ENCODE measurements around the gene RD3L. TPM values are rescaled to one million over a fixed set of nuclear protein-coding genes. Genes with fewer than 3 reads are reported as not detected.
A peak's percentile ranks its signal among the peaks of the same experiment; 100 is the strongest.

RD3L gene
- total and polyA plus RNA-seq, 2 of the 13 experiments (the other 11 are each of a cell fraction or from before 2014, with no cell fraction given): not detected

DNA sequence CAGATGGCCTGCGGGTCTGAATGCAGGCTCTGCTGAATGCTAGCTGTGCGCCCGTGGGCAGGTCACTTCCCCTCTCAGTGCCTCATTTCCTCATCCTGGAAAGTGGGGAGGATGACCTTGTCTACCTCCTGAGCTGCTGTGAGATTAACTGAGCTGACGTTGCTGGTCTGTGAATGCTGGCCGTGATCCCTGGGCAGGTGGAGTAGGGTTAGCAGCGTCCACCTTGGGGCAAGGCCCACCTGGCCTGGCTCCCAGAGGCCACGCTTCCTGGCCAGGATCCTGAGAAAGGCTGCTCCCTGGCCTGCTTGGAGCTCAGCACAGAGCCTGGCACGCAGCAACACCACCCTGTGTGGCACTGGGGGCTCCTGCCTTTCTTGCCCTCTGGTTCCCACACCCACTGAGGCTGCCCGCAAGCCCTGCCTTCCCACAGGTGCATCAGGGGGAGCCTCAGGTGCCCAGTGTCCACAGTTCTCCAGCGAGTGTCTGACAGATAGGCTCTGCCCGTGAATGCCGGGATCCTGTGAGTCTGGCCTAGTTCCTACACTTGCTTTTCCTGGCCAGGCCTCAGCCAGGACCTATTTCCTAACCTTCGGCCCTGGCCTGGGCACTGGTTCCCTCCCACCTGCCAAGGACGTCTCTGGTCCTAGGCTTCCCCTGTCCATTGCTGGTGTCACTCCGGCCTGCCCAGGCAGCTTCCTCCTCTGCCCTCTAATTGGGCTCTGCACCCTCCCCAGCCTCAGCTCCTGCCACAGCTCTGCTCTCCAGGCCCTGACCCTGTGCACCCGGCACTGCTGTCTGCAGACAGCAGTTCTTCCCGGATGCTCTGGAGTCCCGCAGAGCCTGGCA lies 51.3 kb downstream of the RD3L start (continued):
- TF ChIP-seq, protein P1, sequence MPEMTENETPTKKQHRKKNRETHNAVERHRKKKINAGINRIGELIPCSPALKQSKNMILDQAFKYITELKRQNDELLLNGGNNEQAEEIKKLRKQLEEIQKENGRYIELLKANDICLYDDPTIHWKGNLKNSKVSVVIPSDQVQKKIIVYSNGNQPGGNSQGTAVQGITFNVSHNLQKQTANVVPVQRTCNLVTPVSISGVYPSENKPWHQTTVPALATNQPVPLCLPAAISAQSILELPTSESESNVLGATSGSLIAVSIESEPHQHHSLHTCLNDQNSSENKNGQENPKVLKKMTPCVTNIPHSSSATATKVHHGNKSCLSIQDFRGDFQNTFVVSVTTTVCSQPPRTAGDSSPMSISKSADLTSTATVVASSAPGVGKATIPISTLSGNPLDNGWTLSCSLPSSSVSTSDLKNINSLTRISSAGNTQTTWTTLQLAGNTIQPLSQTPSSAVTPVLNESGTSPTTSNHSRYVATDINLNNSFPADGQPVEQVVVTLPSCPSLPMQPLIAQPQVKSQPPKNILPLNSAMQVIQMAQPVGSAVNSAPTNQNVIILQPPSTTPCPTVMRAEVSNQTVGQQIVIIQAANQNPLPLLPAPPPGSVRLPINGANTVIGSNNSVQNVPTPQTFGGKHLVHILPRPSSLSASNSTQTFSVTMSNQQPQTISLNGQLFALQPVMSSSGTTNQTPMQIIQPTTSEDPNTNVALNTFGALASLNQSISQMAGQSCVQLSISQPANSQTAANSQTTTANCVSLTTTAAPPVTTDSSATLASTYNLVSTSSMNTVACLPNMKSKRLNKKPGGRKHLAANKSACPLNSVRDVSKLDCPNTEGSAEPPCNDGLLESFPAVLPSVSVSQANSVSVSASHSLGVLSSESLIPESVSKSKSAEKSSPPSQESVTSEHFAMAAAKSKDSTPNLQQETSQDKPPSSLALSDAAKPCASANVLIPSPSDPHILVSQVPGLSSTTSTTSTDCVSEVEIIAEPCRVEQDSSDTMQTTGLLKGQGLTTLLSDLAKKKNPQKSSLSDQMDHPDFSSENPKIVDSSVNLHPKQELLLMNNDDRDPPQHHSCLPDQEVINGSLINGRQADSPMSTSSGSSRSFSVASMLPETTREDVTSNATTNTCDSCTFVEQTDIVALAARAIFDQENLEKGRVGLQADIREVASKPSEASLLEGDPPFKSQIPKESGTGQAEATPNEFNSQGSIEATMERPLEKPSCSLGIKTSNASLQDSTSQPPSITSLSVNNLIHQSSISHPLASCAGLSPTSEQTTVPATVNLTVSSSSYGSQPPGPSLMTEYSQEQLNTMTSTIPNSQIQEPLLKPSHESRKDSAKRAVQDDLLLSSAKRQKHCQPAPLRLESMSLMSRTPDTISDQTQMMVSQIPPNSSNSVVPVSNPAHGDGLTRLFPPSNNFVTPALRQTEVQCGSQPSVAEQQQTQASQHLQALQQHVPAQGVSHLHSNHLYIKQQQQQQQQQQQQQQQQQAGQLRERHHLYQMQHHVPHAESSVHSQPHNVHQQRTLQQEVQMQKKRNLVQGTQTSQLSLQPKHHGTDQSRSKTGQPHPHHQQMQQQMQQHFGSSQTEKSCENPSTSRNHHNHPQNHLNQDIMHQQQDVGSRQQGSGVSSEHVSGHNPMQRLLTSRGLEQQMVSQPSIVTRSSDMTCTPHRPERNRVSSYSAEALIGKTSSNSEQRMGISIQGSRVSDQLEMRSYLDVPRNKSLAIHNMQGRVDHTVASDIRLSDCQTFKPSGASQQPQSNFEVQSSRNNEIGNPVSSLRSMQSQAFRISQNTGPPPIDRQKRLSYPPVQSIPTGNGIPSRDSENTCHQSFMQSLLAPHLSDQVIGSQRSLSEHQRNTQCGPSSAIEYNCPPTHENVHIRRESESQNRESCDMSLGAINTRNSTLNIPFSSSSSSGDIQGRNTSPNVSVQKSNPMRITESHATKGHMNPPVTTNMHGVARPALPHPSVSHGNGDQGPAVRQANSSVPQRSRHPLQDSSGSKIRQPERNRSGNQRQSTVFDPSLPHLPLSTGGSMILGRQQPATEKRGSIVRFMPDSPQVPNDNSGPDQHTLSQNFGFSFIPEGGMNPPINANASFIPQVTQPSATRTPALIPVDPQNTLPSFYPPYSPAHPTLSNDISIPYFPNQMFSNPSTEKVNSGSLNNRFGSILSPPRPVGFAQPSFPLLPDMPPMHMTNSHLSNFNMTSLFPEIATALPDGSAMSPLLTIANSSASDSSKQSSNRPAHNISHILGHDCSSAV (CRISPR knock-in tag; IDR thresholded peaks at IDR 0.05; ENCODE audit: borderline replicate concordance): no peak
- TF ChIP-seq ZSCAN20 (CRISPR knock-in tag; IDR thresholded peaks at IDR 0.05; ENCODE audit: borderline replicate concordance) (no peak), ZNF749 (CRISPR knock-in tag; IDR thresholded peaks at IDR 0.05; ENCODE audit: borderline replicate concordance) (no peak; the same call in 1 of the 2 replicates), SYNCRIP (IDR thresholded peaks at IDR 0.05; ENCODE audit: insufficient read depth, low read depth, low read length) (no peak), SSRP1 (CRISPR knock-in tag; IDR thresholded peaks at IDR 0.05) (no peak), ZNF670 (CRISPR knock-in tag; IDR thresholded peaks at IDR 0.05; ENCODE audit: borderline replicate concordance) (no peak), CREB1 (IDR thresholded peaks at IDR 0.05) (no peak), CREB1 (CRISPR knock-in tag; IDR thresholded peaks at IDR 0.05) (no peak), YEATS2 (CRISPR knock-in tag; IDR thresholded peaks at IDR 0.05; ENCODE audit: borderline replicate concordance) (no peak), ZNF296 (CRISPR knock-in tag; conservative IDR thresholded peaks at IDR 0.05) (no peak), ZNF292 (CRISPR knock-in tag; IDR thresholded peaks at IDR 0.05; ENCODE audit: borderline replicate concordance, low read depth) (peak; percentile 63), ZNF777 (CRISPR knock-in tag; IDR thresholded peaks at IDR 0.05) (no peak), MYNN (CRISPR knock-in tag; IDR thresholded peaks at IDR 0.05; ENCODE audit: low read depth) (no peak), MEF2D (CRISPR knock-in tag; IDR thresholded peaks at IDR 0.05) (no peak), ZNF652 (CRISPR knock-in tag; IDR thresholded peaks at IDR 0.05; ENCODE audit: borderline replicate concordance, low read depth) (no peak), FOXK1 (CRISPR knock-in tag; IDR thresholded peaks at IDR 0.05; ENCODE audit: borderline replicate concordance, low read depth) (no peak), MIER3 (CRISPR knock-in tag; IDR thresholded peaks at IDR 0.05; ENCODE audit: borderline replicate concordance) (no peak)
- TF ChIP-seq, protein P2, sequence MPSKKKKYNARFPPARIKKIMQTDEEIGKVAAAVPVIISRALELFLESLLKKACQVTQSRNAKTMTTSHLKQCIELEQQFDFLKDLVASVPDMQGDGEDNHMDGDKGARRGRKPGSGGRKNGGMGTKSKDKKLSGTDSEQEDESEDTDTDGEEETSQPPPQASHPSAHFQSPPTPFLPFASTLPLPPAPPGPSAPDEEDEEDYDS (CRISPR knock-in tag; IDR thresholded peaks at IDR 0.05): no peak
- TF ChIP-seq, protein P3, sequence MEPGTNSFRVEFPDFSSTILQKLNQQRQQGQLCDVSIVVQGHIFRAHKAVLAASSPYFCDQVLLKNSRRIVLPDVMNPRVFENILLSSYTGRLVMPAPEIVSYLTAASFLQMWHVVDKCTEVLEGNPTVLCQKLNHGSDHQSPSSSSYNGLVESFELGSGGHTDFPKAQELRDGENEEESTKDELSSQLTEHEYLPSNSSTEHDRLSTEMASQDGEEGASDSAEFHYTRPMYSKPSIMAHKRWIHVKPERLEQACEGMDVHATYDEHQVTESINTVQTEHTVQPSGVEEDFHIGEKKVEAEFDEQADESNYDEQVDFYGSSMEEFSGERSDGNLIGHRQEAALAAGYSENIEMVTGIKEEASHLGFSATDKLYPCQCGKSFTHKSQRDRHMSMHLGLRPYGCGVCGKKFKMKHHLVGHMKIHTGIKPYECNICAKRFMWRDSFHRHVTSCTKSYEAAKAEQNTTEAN (CRISPR knock-in tag; conservative IDR thresholded peaks at IDR 0.05): no peak
- TF ChIP-seq, protein P4, sequence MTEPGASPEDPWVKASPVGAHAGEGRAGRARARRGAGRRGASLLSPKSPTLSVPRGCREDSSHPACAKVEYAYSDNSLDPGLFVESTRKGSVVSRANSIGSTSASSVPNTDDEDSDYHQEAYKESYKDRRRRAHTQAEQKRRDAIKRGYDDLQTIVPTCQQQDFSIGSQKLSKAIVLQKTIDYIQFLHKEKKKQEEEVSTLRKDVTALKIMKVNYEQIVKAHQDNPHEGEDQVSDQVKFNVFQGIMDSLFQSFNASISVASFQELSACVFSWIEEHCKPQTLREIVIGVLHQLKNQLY (CRISPR knock-in tag; IDR thresholded peaks at IDR 0.05): no peak
